Measurements from ENCODE around the gene CYP19A1. TPM values are rescaled to one million over a fixed set of nuclear protein-coding genes. Genes with fewer than 3 reads are reported as not detected.
"Not testable (repeated sequence)": the region's sequence is repeated elsewhere in the genome, so short reads cannot be mapped to it uniquely, and the experiment has no call there.

The CYP19A1 gene
- polyA plus RNA-seq, 1 of the 3 experiments (the other 2 are of a cell fraction) = 0.03 TPM

DNA sequence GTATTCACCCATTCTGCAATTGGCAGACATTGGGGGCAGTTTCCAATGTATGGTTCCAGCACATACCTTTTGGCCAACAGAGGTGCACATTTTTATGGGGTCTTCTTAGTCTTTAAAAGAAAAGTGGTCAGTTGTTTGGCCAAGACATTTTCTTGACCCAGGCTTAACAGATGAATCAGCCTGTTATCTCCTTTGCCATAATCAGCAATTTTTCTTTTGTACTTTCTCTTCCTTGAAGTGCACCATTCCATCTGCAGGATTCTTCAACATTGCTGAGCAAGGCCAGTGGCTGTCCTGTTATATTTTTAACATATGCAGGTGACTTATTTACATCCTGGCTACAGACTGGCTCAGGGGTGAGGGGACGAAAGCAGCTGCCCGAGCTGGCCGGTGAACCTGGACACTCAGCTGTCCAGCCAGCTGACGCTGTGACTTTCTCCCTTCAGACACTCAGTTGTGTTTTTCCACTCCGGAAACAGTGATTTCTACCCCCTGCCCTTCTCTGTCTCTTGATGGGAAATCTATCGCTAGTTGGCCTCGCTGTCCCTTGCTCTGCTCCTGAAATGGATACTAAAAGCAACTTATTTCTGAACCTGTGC is 147.2 kb downstream of the CYP19A1 start:
- CTCF ChIA-PET = interaction anchor here (1.5 to 11.2 kb wide), 3 partner anchors 25 to 62 kb away, joined by 3 to 284 read pairs (median 8); no protein-coding TSS in a partner anchor
- POLR2A ChIA-PET = no interaction called here
- Histone ChIP-seq H3K36me3 (replicated peaks in 1 of 2; ENCODE audit: control insufficient read depth in 1 of 2, insufficient read depth in 2 of 2, low read length in 1 of 2) (no peaks in the 10 kb centered on the region), H3K27ac (ENCODE audit: low read depth in 2 of 2, low read length in 1 of 2) (no peak overlapping the region), H2AFZ (ENCODE audit: low read depth) (no peak overlapping the region), H4K20me1 (ENCODE audit: insufficient read depth) (no peaks in the 10 kb centered on the region), H3K9me2 (no peaks in the 10 kb centered on the region), H3K9me3 (no peaks in the 10 kb centered on the region), H3K4me3 (ENCODE audit: low read depth in 2 of 2, low read length in 1 of 2) (no peak overlapping the region), H3K79me2 (ENCODE audit: insufficient read depth) (no peaks in the 10 kb centered on the region), H3K4me1 (ENCODE audit: control insufficient read depth in 1 of 2, insufficient read depth in 2 of 2, low read depth in 1 of 2, low read length in 1 of 2) (peaks cover 0 to 2% of the 10 kb centered on the region in 2 experiments; a peak in 1 of 4 replicates), H3F3A (replicated peaks; ENCODE audit: insufficient read depth) (no peaks in the 10 kb centered on the region), H3K9ac (no peak overlapping the region), H3K4me2 (no peak overlapping the region), H3K27me3 (ENCODE audit: insufficient read depth) (peaks cover 28% of the 10 kb centered on the region; the same call in 1 of the 2 replicates)
- 77% methylated on average over 7 of the region's 7 CpGs for WGBS (ENCODE audit: low lambda C conversion rate)
- DNase-seq = no peak
- TF ChIP-seq SMC3 (IDR thresholded peaks at IDR 0.05; ENCODE audit: low read depth, low read length) (no peak), SIN3A (IDR thresholded peaks at IDR 0.05; ENCODE audit: borderline replicate concordance, low read depth, low read length) (no peak), POLR2AphosphoS5 (IDR thresholded peaks at IDR 0.05; ENCODE audit: low read depth, low read length) (no peak), TEAD4 (IDR thresholded peaks at IDR 0.05; ENCODE audit: borderline replicate concordance, insufficient read depth) (no peak)

DNA sequence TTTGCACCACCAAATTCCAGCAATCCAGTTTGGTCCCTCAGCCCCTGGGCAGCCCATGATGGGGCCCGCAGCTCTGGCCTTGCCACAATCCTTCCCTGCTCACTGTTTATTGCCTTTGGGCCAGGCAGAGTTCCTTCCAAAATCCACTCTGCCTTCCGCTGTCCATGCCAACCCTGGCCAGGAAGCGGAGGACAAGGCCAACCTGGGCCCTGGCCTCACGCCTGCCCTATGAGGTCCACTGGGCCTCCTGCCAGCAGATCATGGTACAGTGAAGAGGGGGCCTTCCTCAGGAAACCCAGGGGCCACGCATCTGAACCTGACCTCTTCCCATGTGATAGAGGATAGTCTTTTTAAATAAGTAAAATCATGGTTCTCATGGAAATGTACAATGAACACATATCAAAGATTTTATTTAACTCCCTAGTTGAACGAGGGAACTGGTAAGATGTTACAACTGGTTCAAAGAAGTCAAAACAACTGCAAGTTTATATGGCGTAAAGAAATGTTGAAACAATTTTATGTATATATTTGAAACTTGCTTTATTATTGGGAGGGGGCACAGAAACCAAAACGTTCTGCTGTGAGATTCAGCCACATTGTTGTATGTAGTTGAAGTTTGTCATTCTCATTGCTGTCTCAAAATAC is 147.8 kb downstream of the CYP19A1 start:
- TF ChIP-seq GATA2 (CRISPR knock-in tag; IDR thresholded peaks at IDR 0.05) = no peak
- no peak for TF ChIP-seq TEAD4 (IDR thresholded peaks at IDR 0.05; ENCODE audit: borderline replicate concordance, insufficient read depth)
- no peak for TF ChIP-seq FOSL2 (IDR thresholded peaks at IDR 0.05; ENCODE audit: borderline replicate concordance, low read depth)
- TF ChIP-seq FOXJ3 (CRISPR knock-in tag; IDR thresholded peaks at IDR 0.05) = no peak
- no peaks in the 10 kb centered on the region for H3K9me2 ChIP-seq

DNA sequence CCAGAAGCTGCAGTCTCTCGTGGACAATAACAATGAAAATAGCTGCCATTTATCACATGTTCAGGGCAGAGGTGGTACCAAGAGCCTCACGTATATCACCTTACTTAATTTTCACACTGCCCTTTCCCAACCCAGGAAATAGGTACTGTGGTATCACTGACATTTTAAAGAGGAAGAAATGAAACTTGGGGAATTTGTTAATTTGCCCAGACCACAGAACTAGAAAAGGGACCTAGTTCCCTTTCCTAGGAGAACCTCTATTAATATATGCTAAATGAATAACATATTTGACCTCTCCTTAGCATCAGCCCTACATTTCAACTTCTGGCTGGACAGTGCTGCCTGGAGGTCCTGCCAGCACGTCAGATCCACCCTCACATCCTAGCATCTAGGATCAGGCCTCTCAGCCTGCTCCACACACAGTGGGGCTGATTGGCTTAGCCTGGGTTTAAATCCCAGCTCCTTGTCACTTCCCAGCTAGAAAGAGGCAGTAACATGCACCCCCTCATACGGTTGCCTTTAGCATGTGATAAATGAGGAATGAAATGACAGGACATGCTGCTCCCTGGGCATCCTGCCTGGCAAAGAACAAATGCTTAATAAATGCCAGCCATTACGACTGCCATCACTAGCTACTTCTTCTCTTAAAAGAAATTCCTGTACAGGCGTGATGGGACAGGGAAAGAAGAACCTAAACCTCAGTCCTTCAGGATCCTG is 148.6 kb downstream of the CYP19A1 start:
- no peaks in the 10 kb centered on the region for H3K36me3 ChIP-seq (replicated peaks in 1 of 2; ENCODE audit: control insufficient read depth in 1 of 2, insufficient read depth in 2 of 2, low read length in 1 of 2)
- no peak overlapping the region for H3K4me3 ChIP-seq (ENCODE audit: low read depth in 2 of 2, low read length in 1 of 2)
- no peaks in the 10 kb centered on the region for H3F3A ChIP-seq (replicated peaks; ENCODE audit: insufficient read depth)
- H3K27me3 ChIP-seq (ENCODE audit: insufficient read depth) = peaks cover 23% of the 10 kb centered on the region; the same call in 1 of the 2 replicates
- H3K4me2 ChIP-seq = no peak overlapping the region
- no peaks in the 10 kb centered on the region for H3K79me2 ChIP-seq (ENCODE audit: insufficient read depth)
- no peaks in the 10 kb centered on the region for H3K9me2 ChIP-seq
- H3K9me3 ChIP-seq = no peaks in the 10 kb centered on the region
- no peak overlapping the region for H3K9ac ChIP-seq
- peaks cover 0 to 2% of the 10 kb centered on the region in 2 experiments; a peak in 1 of 4 replicates for H3K4me1 ChIP-seq (ENCODE audit: control insufficient read depth in 1 of 2, insufficient read depth in 2 of 2, low read depth in 1 of 2, low read length in 1 of 2)
- no peak for TF ChIP-seq TAF1 (IDR thresholded peaks at IDR 0.05; ENCODE audit: borderline replicate concordance, low read depth, low read length)
- H2AFZ ChIP-seq (ENCODE audit: low read depth) = no peak overlapping the region
- 49% methylated on average over 6 of the region's 6 CpGs for WGBS (ENCODE audit: low lambda C conversion rate)
- no peaks in the 10 kb centered on the region for H4K20me1 ChIP-seq (ENCODE audit: insufficient read depth)
- no peak for DNase-seq
- POLR2A ChIA-PET = no interaction called here
- no peak overlapping the region for H3K27ac ChIP-seq (ENCODE audit: low read depth in 2 of 2, low read length in 1 of 2)
- CTCF ChIA-PET = interaction anchor here (1.7 to 11.2 kb wide), 2 partner anchors 24 to 57 kb away, joined by 5 to 284 read pairs; no protein-coding TSS in a partner anchor

More for the DNA sequence above, 147.8 kb downstream of the CYP19A1 start:
- ChIA-PET CTCF (interaction anchor here (11.2 kb wide), 1 partner anchor 24 kb away, joined by 284 read pairs; no protein-coding TSS in a partner anchor), POLR2A (no interaction called here)
- H2AFZ ChIP-seq (ENCODE audit: low read depth) = no peak overlapping the region
- H3K27me3 ChIP-seq (ENCODE audit: insufficient read depth) = peaks cover 25% of the 10 kb centered on the region; the same call in 1 of the 2 replicates
- H4K20me1 ChIP-seq (ENCODE audit: insufficient read depth) = no peaks in the 10 kb centered on the region
- peaks cover 0 to 2% of the 10 kb centered on the region in 2 experiments; a peak in 1 of 4 replicates for H3K4me1 ChIP-seq (ENCODE audit: control insufficient read depth in 1 of 2, insufficient read depth in 2 of 2, low read depth in 1 of 2, low read length in 1 of 2)
- H3K9ac ChIP-seq = no peak overlapping the region
- no peaks in the 10 kb centered on the region for H3K9me3 ChIP-seq
- WGBS (ENCODE audit: low lambda C conversion rate) = 67% methylated on average over 8 of the region's 8 CpGs
- no peak overlapping the region for H3K4me3 ChIP-seq (ENCODE audit: low read depth in 2 of 2, low read length in 1 of 2)
- H3K36me3 ChIP-seq (replicated peaks in 1 of 2; ENCODE audit: control insufficient read depth in 1 of 2, insufficient read depth in 2 of 2, low read length in 1 of 2) = no peaks in the 10 kb centered on the region
- DNase-seq = no peak
- no peaks in the 10 kb centered on the region for H3K79me2 ChIP-seq (ENCODE audit: insufficient read depth)
- H3K4me2 ChIP-seq = no peak overlapping the region
- no peak overlapping the region for H3K27ac ChIP-seq (ENCODE audit: low read depth in 2 of 2, low read length in 1 of 2)
- no peaks in the 10 kb centered on the region for H3F3A ChIP-seq (replicated peaks; ENCODE audit: insufficient read depth)

DNA sequence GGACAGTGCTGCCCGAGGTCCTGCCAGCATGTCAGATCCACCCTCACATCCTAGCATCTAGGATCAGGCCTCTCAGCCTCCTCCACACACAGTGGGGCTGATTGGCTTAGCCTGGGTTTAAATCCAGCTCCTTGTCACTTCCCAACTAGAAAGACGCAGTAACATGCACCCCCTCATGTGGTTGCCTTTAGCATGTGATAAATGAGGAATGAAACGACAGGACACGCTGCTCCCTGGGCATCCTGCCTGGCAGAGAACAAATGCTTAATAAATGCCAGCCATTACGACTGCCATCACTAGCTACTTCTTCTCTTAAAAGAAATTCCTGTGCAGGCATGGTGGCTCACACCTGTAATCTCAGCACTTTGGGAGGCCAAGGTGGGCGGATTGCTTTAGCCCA is 149.6 kb downstream of the CYP19A1 start:
- not testable (repeated sequence) for DNase-seq
- WGBS (ENCODE audit: low lambda C conversion rate) = 66% methylated on average over 6 of the region's 6 CpGs
- CTCF ChIA-PET = interaction anchor here (1.0 to 11.2 kb wide), 3 partner anchors 23 to 213 kb away, joined by 4 to 284 read pairs (median 5); no protein-coding TSS in a partner anchor

More for the DNA sequence above, 149.6 kb downstream of the CYP19A1 start:
- H3K4me1 ChIP-seq (ENCODE audit: control insufficient read depth in 1 of 2, insufficient read depth in 2 of 2, low read depth in 1 of 2, low read length in 1 of 2); POLR2A ChIA-PET; H4K20me1 ChIP-seq (ENCODE audit: insufficient read depth); H2AFZ ChIP-seq (ENCODE audit: low read depth); H3K36me3 ChIP-seq (replicated peaks in 1 of 2; ENCODE audit: control insufficient read depth in 1 of 2, insufficient read depth in 2 of 2, low read length in 1 of 2); H3K9me3 ChIP-seq; H3K9ac ChIP-seq; H3K4me3 ChIP-seq (ENCODE audit: low read depth in 2 of 2, low read length in 1 of 2); H3K79me2 ChIP-seq (ENCODE audit: insufficient read depth); H3K4me2 ChIP-seq; H3K27ac ChIP-seq (ENCODE audit: low read depth in 2 of 2, low read length in 1 of 2); H3F3A ChIP-seq (replicated peaks; ENCODE audit: insufficient read depth); H3K9me2 ChIP-seq: not testable (repeated sequence)
- H3K27me3 ChIP-seq (ENCODE audit: insufficient read depth) = peaks cover 17% of the 10 kb centered on the region; the same call in 1 of the 2 replicates

Data from SK-N-SH (cell line).